GM23248 (cell line): Measurements from ENCODE around the gene MAML3. TPM values are rescaled to one million over a fixed set of nuclear protein-coding genes. Genes with fewer than 3 reads are reported as not detected.

Experiments
- DNase-seq: peaks from one replicate; pipeline ENCODE4 v3.0.0-alpha.2; 2015
- H2AFZ ChIP-seq: fragments of 200-600 bp; sonication (generic); 2 replicates; pipeline ENCODE4 v1.6.1; 2016; ENCODE audit warnings: antibody characterized with exemption
- H3F3A ChIP-seq: fragments of 200-600 bp; sonication (generic); 2 replicates; pipeline ENCODE4 v1.6.1; 2016; ENCODE audit warnings: mild to moderate bottlenecking, antibody characterized with exemption, mixed run types; ENCODE audit not compliant: insufficient read depth
- H3K27ac ChIP-seq: fragments of 200-600 bp; sonication (generic); 2 replicates; pipeline ENCODE4 v1.5.1; 2016; ENCODE audit warnings: mild to moderate bottlenecking
- H3K27me3 ChIP-seq: fragments of 200-600 bp; sonication (generic); replicated peaks from 2 replicates; pipeline ENCODE4 v1.6.1; 2016; ENCODE audit warnings: mild to moderate bottlenecking; ENCODE audit not compliant: insufficient read depth
- H3K36me3 ChIP-seq: fragments of 200-600 bp; sonication (generic); 2 replicates; pipeline ENCODE4 v1.6.1; 2016; ENCODE audit warnings: low read depth, mild to moderate bottlenecking
- H3K4me1 ChIP-seq: fragments of 200-600 bp; sonication (generic); 2 replicates; pipeline ENCODE4 v1.6.1; 2016; ENCODE audit warnings: mild to moderate bottlenecking; ENCODE audit not compliant: insufficient read depth
- H3K4me2 ChIP-seq: fragments of 200-600 bp; sonication (generic); one replicate; pipeline ENCODE4 v1.6.1; 2016; ENCODE audit warnings: mild to moderate bottlenecking; ENCODE audit not compliant: unreplicated experiment
- H3K4me3 ChIP-seq: fragments of 200-600 bp; sonication (generic); 2 replicates; pipeline ENCODE4 v1.5.1; 2016; ENCODE audit warnings: mild to moderate bottlenecking
- H3K79me2 ChIP-seq: fragments of 200-600 bp; sonication (generic); 2 replicates; pipeline ENCODE4 v1.6.1; 2016; ENCODE audit warnings: mild to moderate bottlenecking; ENCODE audit not compliant: insufficient read depth
- H3K9ac ChIP-seq: fragments of 200-600 bp; sonication (generic); 2 replicates; pipeline ENCODE4 v1.6.1; 2016; ENCODE audit warnings: mild to moderate bottlenecking
- H3K9me2 ChIP-seq: fragments of 200-600 bp; sonication (generic); 2 replicates; pipeline ENCODE4 v1.6.1; 2016; ENCODE audit warnings: mixed run types, mild to moderate bottlenecking, moderate library complexity; ENCODE audit not compliant: insufficient read depth
- H3K9me3 ChIP-seq: fragments of 200-600 bp; sonication (generic); one replicate; pipeline ENCODE4 v1.6.1; 2017; ENCODE audit warnings: low read depth
- H4K20me1 ChIP-seq: fragments of 200-600 bp; sonication (generic); 2 replicates; pipeline ENCODE4 v1.6.0; 2016; ENCODE audit not compliant: insufficient read depth
- EZH2 ChIP-seq: fragments of 200-600 bp; sonication (generic); IDR thresholded peaks from 2 replicates; pipeline ENCODE4 v1.6.1; 2018; ENCODE audit warnings: antibody characterized with exemption, mild to moderate bottlenecking; ENCODE audit not compliant: insufficient read depth, poor library complexity, severe bottlenecking
- EZH2phosphoT487 ChIP-seq: fragments of 200-600 bp; sonication (generic); IDR thresholded peaks from 2 replicates; pipeline ENCODE4 v1.6.1; 2018; ENCODE audit warnings: antibody characterized with exemption, moderate library complexity, mild to moderate bottlenecking, low read depth; ENCODE audit not compliant: insufficient read depth
- WGBS, 2 experiments: methylation state at CpG; one replicate each; pipeline ENCODE4 v1.1.6; 2015 to 2017; ENCODE audit warnings: low lambda C conversion rate in 2 of 2, low coverage in 1 of 2; ENCODE audit errors: missing lambda C conversion rate in 2 of 2; 5-methylcytosine and 5-hydroxymethylcytosine counted together
- in situ Hi-C: fragments of 300-500 bp; cut with MboI; formaldehyde crosslinking; loops from 2 replicates; pipeline ENCODE4 v1.15.0; 2020
- polyA plus RNA-seq: library from polyadenylated mRNA; unstranded; fragments of >200 nt; fragmentation: Nextera tagmentation; extraction: Ambion mirVana; gene quantifications from 2 replicates; pipeline ENCODE4 v1.2.1, GENCODE V29; 2016
- total RNA-seq: library from RNA; depleted of rRNA; stranded (reverse); fragments of >200 nt; shearing (Covaris generic); gene quantifications from 2 replicates; pipeline ENCODE4 v1.2.3, GENCODE V29; 2014; rRNA removed

MAML3 gene
- 1.5 and 1.9 TPM in 2 replicates for total RNA-seq
- polyA plus RNA-seq, result 0.61 and 0.96 TPM in 2 replicates

DNA sequence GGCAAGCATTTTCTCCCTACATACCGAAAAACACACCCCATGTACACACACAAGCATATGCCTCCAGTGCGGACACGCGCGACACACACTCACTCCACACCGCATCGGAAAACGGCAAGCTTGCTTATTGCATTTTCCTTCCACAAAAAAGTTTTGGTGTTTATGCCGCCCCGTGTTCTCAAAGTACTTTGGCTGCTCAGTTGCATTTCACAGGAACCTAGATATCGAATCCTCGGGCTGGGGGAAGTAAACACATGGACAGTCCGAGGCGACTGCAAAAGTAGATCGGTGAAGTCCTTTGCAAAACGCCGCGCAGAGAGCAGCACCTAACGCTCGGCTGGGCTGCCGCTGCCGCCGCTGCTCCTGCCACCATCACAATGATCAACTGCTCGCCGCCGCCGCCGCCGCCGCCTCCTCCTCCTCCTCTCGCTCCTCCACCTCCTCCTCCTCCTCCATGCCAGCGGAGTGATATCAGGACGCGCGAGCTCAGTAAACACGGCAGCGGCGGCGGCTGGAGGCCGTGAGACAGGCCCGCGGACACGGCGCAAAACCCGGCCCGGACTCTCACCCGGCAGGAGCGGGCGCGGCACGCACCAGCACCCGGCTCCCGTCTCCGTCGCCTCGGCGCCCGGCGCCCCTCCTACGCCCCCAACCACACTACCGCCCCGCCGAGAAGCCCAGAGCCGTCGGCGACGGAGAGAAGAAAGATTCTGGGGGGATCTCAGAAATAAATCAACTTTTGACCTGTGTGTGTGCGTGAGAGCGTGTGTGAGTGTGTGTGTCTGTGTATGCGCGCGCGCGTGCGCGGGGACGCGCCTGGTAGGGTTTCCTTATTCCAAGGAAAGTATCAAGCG lies at the start of gene MAML3:
TSS of gene MAML3 (minus strand) at position 467 of the 854 bp plus-strand sequence. CDS start 857 bp downstream, outside the sequence.
- 1 to 2% methylated on average over 63 to 79 of the region's 79 CpGs for WGBS, 2 experiments
- in situ Hi-C loops, result loop anchor here (10.0 kb wide), 3 partner anchors 99 to 419 kb away; no protein-coding TSS in a partner anchor
- peak; percentile 99 for DNase-seq

GRCh38 chr4:140198942-140199341 lies 45.0 kb upstream of the MAML3 start:
- no peak for DNase-seq
- H3K27ac ChIP-seq, result no peak overlapping the region
- H3K4me3 ChIP-seq, result no peak overlapping the region
- no peaks in the 10 kb centered on the region for H3K79me2 ChIP-seq
- H3K9me2 ChIP-seq, result no peaks in the 10 kb centered on the region
- H3K36me3 ChIP-seq, result no peaks in the 10 kb centered on the region
- H3K4me2 ChIP-seq, result no peak overlapping the region
- TF ChIP-seq EZH2 (no peak), EZH2phosphoT487 (no peak)
- H3K9me3 ChIP-seq, result no peaks in the 10 kb centered on the region
- 22 to 37% methylated on average over 1 of the region's 1 CpG for WGBS, 2 experiments
- in situ Hi-C loops, result no loop called here
- no peaks in the 10 kb centered on the region for H3K27me3 ChIP-seq
- H2AFZ ChIP-seq, result no peak overlapping the region
- H3K4me1 ChIP-seq, result no peaks in the 10 kb centered on the region
- H3K9ac ChIP-seq, result no peak overlapping the region
- no peaks in the 10 kb centered on the region for H3F3A ChIP-seq
- no peaks in the 10 kb centered on the region for H4K20me1 ChIP-seq

More for the DNA sequence above, at the start of gene MAML3:
- no peaks in the 10 kb centered on the region for H4K20me1 ChIP-seq
- H3K79me2 ChIP-seq, result peaks cover 5% of the 10 kb centered on the region
- TF ChIP-seq EZH2phosphoT487 (no peak), EZH2 (no peak)
- peaks cover 20% of the 10 kb centered on the region; the same call in 1 of the 2 replicates for H3F3A ChIP-seq
- peak within 1 kb of the TSS; percentile 99 for H3K4me2 ChIP-seq
- peak within 1 kb of the TSS; percentile 99 for H3K4me3 ChIP-seq
- no peaks in the 10 kb centered on the region for H3K27me3 ChIP-seq
- no peaks in the 10 kb centered on the region for H3K9me3 ChIP-seq
- H3K36me3 ChIP-seq, result no peaks in the 10 kb centered on the region
- peak within 1 kb of the TSS; percentile 90 for H3K27ac ChIP-seq
- H2AFZ ChIP-seq, result peak within 1 kb of the TSS; percentile 99
- H3K9me2 ChIP-seq, result no peaks in the 10 kb centered on the region
- H3K9ac ChIP-seq, result peak within 1 kb of the TSS; percentile 89
- 0 out of 2 replicates have a peak, but pooled peaks cover 6% of the 10 kb centered on the region for H3K4me1 ChIP-seq

DNA sequence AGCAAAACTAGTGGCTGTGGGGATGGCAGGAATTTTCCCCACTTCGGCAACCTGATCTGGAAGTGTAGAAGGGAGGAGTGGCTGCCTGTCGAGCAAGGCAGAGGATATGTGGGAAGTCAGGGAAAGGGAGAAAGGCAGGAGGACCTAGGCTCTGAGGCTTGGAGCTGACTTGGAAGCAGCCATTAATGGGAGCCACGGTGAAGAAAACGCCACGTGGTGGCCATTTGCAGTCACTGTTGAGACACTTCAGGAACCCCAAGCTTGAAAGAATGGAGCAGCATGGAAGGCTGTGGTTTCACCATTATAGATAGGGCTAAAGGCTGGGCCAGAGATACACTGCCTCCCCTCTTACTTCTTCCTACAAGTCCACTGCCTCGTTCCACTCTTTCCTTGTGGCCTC lies 41.8 kb upstream of the MAML3 start:
- Histone ChIP-seq H3K27me3 (no peaks in the 10 kb centered on the region), H3F3A (no peaks in the 10 kb centered on the region), H3K9me2 (no peaks in the 10 kb centered on the region), H3K4me1 (no peaks in the 10 kb centered on the region), H3K4me2 (no peak overlapping the region), H3K9ac (no peak overlapping the region), H2AFZ (no peak overlapping the region), H3K79me2 (no peaks in the 10 kb centered on the region), H3K4me3 (no peak overlapping the region), H3K9me3 (no peaks in the 10 kb centered on the region), H4K20me1 (no peaks in the 10 kb centered on the region), H3K27ac (no peak overlapping the region), H3K36me3 (no peaks in the 10 kb centered on the region)
- no peak for TF ChIP-seq EZH2
- no peak for TF ChIP-seq EZH2phosphoT487
- no peak for DNase-seq
- WGBS, 2 experiments, result 59 to 71% methylated on average over 6 of the region's 6 CpGs
- in situ Hi-C loops, result no loop called here

DNA sequence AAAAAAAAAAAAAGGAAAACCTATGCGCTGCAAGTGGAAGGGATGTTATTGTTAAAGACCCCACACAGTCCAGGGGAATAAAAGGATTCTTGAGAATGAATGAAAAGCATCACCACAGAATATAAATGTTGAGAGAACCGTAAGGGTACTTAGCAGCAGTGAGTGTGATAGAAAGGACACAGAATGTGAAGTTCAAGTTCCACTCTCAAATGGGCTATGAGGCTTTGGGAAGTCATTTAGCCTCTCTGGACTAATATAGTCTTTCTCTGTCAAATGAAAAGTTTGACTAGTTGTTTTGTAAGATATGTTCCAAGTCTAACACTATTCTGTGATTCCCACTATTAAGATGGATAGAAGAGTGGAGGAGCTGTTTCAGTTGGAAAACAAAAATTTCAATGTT lies 35.8 kb upstream of the MAML3 start:
- H3K4me1 ChIP-seq, result 0 out of 2 replicates have a peak, but pooled peaks cover 8% of the 10 kb centered on the region
- no peak overlapping the region for H3K9ac ChIP-seq
- no peaks in the 10 kb centered on the region for H3K9me2 ChIP-seq
- no peak overlapping the region for H3K4me2 ChIP-seq
- whole genome bisulfite sequencing, 2 experiments, result 57 to 69% methylated on average over 2 of the region's 2 CpGs
- no peak overlapping the region for H2AFZ ChIP-seq
- H3F3A ChIP-seq, result 0 out of 2 replicates have a peak, but pooled peaks cover 5% of the 10 kb centered on the region
- H3K9me3 ChIP-seq, result no peaks in the 10 kb centered on the region
- no peaks in the 10 kb centered on the region for H3K27me3 ChIP-seq
- H3K27ac ChIP-seq, result no peak overlapping the region
- H3K4me3 ChIP-seq, result no peak overlapping the region
- H3K79me2 ChIP-seq, result no peaks in the 10 kb centered on the region
- in situ Hi-C loops, result no loop called here
- no peaks in the 10 kb centered on the region for H3K36me3 ChIP-seq
- DNase-seq, result no peak
- TF ChIP-seq EZH2 (no peak), EZH2phosphoT487 (no peak)
- no peaks in the 10 kb centered on the region for H4K20me1 ChIP-seq
